Measurements from ENCODE around the gene RPL41.

RPL41 gene

DNA sequence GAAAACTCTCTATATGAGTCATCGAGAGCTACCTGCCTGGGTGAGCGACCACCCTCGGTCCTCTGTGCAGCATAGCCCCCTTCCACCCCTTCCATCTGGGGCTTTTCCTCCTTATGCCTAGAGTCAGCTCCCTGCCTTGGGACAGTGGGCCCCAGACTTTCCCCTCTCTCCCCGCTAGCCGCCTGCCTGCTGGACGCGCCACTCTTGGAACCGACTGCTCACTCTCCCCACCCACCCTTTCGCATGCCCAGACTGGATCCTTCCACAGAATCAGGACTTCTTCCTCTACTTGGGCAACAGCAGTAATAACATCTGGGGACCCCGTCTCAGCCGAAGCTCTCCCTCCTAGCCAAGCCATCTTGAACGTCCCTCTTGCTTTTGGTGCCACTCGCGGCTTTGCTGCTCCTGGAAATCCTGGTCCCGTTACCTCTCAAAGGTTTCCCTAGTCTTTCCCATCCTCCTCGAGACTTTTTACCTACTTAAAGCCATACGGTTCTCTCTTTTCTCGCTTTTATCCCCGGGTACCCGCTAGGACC is 12.3 kb downstream of the RPL41 start (continued):
- TF ChIP-seq ZNF654 (tag by site-specific recombination; IDR thresholded peaks at IDR 0.05; ENCODE audit: low read depth) (no peak), ZNF335 (tag by site-specific recombination; conservative IDR thresholded peaks at IDR 0.05) (peak; percentile 72), ZNF76 (tag by site-specific recombination; IDR thresholded peaks at IDR 0.05; ENCODE audit: borderline replicate concordance, low read depth) (no peak), ZFP69B (tag by site-specific recombination; IDR thresholded peaks at IDR 0.05) (peak; percentile 80), ZBTB20 (tag by site-specific recombination; IDR thresholded peaks at IDR 0.05) (no peak), SP3 (tag by site-specific recombination; IDR thresholded peaks at IDR 0.05) (no peak), ZFP37 (tag by site-specific recombination; IDR thresholded peaks at IDR 0.05) (no peak), ZBTB26 (tag by site-specific recombination; optimal IDR thresholded peaks at IDR 0.05) (peak; percentile 12), YY2 (tag by site-specific recombination; IDR thresholded peaks at IDR 0.05) (0 out of 2 replicates have a peak, but pooled peaks have one; percentile 4), KLF1 (tag by site-specific recombination; IDR thresholded peaks at IDR 0.05) (no peak), ZBTB49 (tag by site-specific recombination; IDR thresholded peaks at IDR 0.05; ENCODE audit: low read depth) (no peak)
- TF ChIP-seq, protein P1, sequence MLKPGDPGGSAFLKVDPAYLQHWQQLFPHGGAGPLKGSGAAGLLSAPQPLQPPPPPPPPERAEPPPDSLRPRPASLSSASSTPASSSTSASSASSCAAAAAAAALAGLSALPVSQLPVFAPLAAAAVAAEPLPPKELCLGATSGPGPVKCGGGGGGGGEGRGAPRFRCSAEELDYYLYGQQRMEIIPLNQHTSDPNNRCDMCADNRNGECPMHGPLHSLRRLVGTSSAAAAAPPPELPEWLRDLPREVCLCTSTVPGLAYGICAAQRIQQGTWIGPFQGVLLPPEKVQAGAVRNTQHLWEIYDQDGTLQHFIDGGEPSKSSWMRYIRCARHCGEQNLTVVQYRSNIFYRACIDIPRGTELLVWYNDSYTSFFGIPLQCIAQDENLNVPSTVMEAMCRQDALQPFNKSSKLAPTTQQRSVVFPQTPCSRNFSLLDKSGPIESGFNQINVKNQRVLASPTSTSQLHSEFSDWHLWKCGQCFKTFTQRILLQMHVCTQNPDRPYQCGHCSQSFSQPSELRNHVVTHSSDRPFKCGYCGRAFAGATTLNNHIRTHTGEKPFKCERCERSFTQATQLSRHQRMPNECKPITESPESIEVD (tag by site-specific recombination; IDR thresholded peaks at IDR 0.05) = no peak
- TF ChIP-seq, protein P2, sequence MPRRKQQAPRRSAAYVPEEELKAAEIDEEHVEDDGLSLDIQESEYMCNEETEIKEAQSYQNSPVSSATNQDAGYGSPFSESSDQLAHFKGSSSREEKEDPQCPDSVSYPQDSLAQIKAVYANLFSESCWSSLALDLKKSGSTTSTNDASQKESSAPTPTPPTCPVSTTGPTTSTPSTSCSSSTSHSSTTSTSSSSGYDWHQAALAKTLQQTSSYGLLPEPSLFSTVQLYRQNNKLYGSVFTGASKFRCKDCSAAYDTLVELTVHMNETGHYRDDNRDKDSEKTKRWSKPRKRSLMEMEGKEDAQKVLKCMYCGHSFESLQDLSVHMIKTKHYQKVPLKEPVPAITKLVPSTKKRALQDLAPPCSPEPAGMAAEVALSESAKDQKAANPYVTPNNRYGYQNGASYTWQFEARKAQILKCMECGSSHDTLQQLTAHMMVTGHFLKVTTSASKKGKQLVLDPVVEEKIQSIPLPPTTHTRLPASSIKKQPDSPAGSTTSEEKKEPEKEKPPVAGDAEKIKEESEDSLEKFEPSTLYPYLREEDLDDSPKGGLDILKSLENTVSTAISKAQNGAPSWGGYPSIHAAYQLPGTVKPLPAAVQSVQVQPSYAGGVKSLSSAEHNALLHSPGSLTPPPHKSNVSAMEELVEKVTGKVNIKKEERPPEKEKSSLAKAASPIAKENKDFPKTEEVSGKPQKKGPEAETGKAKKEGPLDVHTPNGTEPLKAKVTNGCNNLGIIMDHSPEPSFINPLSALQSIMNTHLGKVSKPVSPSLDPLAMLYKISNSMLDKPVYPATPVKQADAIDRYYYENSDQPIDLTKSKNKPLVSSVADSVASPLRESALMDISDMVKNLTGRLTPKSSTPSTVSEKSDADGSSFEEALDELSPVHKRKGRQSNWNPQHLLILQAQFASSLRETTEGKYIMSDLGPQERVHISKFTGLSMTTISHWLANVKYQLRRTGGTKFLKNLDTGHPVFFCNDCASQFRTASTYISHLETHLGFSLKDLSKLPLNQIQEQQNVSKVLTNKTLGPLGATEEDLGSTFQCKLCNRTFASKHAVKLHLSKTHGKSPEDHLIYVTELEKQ (tag by site-specific recombination; IDR thresholded peaks at IDR 0.05; ENCODE audit: borderline replicate concordance) = 0 out of 2 replicates have a peak, but pooled peaks have one; percentile 15

DNA sequence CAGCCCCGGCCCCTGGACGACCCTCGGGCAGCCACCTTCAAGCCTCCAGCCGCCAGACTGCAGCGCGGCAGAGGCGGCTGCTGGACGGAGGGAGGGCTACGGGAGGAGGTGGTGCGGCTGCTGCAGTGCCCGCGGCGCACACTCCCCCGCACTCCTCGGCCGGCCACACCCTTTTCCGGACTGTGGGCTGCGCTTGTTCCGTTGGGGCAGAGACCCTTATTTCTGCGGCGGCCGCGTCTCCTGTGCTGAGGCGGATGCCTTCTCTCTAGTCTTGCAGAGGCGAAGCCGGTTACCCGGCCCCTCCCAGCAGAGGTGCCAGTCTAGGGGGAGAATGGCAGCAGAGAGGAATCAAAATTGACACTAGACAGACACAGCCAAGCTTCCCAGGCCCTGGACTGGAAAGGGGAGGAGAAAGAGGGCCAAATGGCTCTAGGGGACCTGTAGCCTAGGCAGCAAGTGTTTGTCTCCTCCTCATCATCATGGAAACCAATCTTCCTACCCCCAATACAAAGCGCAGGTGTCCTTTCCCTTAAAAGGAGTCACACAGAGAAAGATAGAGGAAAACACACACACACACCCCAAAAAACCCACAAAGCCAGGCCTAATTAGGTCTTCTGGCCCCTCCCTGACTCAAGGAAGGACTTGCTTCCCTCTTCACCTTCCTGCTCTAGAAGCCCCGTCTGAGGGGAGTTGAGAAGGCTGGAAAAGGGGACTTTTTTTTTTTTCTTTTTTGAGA is 12.9 kb downstream of the RPL41 start:
- Histone ChIP-seq H3K36me3 (ENCODE audit: control insufficient read depth in 2 of 2, insufficient read depth in 1 of 2, low read length in 2 of 2) (peaks cover 15 to 43% of the 10 kb centered on the region in 2 experiments; a peak in 2 of 3 replicates), H3K4me3 (ENCODE audit: low read depth, low read length) (peak overlapping the region; percentile 80), H3K9me3 (ENCODE audit: control insufficient read depth, insufficient read depth, low read depth, low read length) (no peaks in the 10 kb centered on the region), H3K4me1 (ENCODE audit: control insufficient read depth, insufficient read depth, low read length) (peaks cover 9% of the 10 kb centered on the region), H3K27ac (ENCODE audit: extremely low read depth, low read depth, low read length) (peak overlapping the region; percentile 57; the same call in 1 of the 2 replicates)
- ChIA-PET CTCF (interaction anchor here (1.0 to 6.8 kb wide), 6 partner anchors 11 to 129 kb away, joined by 3 to 65 read pairs (median 12); partner anchors contain the start of genes MYL6, SMARCC2 and ZC3H10), POLR2A (interaction anchor here (1.0 to 3.8 kb wide), 7 partner anchors 11 to 93 kb away, joined by 3 to 99 read pairs (median 27); partner anchors contain the start of genes MYL6, PA2G4, RNF41 and RPL41)
- TF ChIP-seq PBX3 (CRISPR knock-in tag; IDR thresholded peaks at IDR 0.05) = no peak
- no peak for TF ChIP-seq ZNF664 (tag by site-specific recombination; IDR thresholded peaks at IDR 0.05)
- no peak for TF ChIP-seq ZNF621 (tag by site-specific recombination; IDR thresholded peaks at IDR 0.05)
- peak; percentile 59 for TF ChIP-seq SP3 (tag by site-specific recombination; IDR thresholded peaks at IDR 0.05)
- no peak for TF ChIP-seq ZNF391 (tag by site-specific recombination; IDR thresholded peaks at IDR 0.05; ENCODE audit: borderline replicate concordance, low read depth)
- TF ChIP-seq, protein P3, sequence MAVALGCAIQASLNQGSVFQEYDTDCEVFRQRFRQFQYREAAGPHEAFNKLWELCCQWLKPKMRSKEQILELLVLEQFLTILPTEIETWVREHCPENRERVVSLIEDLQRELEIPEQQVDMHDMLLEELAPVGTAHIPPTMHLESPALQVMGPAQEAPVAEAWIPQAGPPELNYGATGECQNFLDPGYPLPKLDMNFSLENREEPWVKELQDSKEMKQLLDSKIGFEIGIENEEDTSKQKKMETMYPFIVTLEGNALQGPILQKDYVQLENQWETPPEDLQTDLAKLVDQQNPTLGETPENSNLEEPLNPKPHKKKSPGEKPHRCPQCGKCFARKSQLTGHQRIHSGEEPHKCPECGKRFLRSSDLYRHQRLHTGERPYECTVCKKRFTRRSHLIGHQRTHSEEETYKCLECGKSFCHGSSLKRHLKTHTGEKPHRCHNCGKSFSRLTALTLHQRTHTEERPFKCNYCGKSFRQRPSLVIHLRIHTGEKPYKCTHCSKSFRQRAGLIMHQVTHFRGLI (tag by site-specific recombination; IDR thresholded peaks at IDR 0.05) = no peak
- TF ChIP-seq ZNF629 (tag by site-specific recombination; IDR thresholded peaks at IDR 0.05) = peak; percentile 22; the same call in 1 of the 2 replicates
- peak; percentile 51; the same call in 1 of the 2 replicates for TF ChIP-seq ZBTB8A (tag by site-specific recombination; IDR thresholded peaks at IDR 0.05)
- no peak for TF ChIP-seq ZNF529 (tag by site-specific recombination; IDR thresholded peaks at IDR 0.05; ENCODE audit: insufficient replicate concordance)
- peak; percentile 100 for TF ChIP-seq ZSCAN30 (tag by site-specific recombination; IDR thresholded peaks at IDR 0.05)
- no peak for TF ChIP-seq ZNF501 (tag by site-specific recombination; IDR thresholded peaks at IDR 0.05)

Data from HEK293 (cell line).